Activated naive CD8-positive, alpha-beta T cell treated with anti-CD3 and anti-CD28 coated beads for 36 hours (primary cell): Measurements from ENCODE around the gene DRAP1. TPM values are rescaled to one million over a fixed set of nuclear protein-coding genes. Genes with fewer than 3 reads are reported as not detected.
"Not testable (repeated sequence)": the region's sequence is repeated elsewhere in the genome, so short reads cannot be mapped to it uniquely, and the experiment has no call there.

Experiments
- DNase-seq: peaks from one replicate; pipeline ENCODE4 v3.0.0; 2021
- H3K27ac Mint-ChIP-seq: one replicate; pipeline ENCODE4 v1.8.0; 2022; ENCODE audit warnings: mild to moderate bottlenecking, moderate library complexity, mixed read lengths
- H3K27me3 Mint-ChIP-seq: one replicate; pipeline ENCODE4 v1.8.0; 2022; ENCODE audit warnings: mild to moderate bottlenecking, mixed read lengths
- H3K36me3 Mint-ChIP-seq: one replicate; pipeline ENCODE4 v1.8.0; 2021; ENCODE audit warnings: mild to moderate bottlenecking, mixed read lengths
- H3K4me1 Mint-ChIP-seq: one replicate; pipeline ENCODE4 v1.8.0; 2021; ENCODE audit warnings: mixed read lengths
- H3K4me3 Mint-ChIP-seq: one replicate; pipeline ENCODE4 v1.8.0; 2022; ENCODE audit warnings: mild to moderate bottlenecking, moderate library complexity, mixed read lengths
- H3K9me3 Mint-ChIP-seq: one replicate; pipeline ENCODE4 v1.8.0; 2022; ENCODE audit warnings: mixed read lengths
- total RNA-seq, 2 experiments: library from RNA; stranded (reverse); gene quantifications; one replicate each; pipeline ENCODE4 v1.2.3, GENCODE V29; 2021

Gene DRAP1
- total RNA-seq, 2 experiments from 2014 or later, result 108 to 109 TPM

DNA sequence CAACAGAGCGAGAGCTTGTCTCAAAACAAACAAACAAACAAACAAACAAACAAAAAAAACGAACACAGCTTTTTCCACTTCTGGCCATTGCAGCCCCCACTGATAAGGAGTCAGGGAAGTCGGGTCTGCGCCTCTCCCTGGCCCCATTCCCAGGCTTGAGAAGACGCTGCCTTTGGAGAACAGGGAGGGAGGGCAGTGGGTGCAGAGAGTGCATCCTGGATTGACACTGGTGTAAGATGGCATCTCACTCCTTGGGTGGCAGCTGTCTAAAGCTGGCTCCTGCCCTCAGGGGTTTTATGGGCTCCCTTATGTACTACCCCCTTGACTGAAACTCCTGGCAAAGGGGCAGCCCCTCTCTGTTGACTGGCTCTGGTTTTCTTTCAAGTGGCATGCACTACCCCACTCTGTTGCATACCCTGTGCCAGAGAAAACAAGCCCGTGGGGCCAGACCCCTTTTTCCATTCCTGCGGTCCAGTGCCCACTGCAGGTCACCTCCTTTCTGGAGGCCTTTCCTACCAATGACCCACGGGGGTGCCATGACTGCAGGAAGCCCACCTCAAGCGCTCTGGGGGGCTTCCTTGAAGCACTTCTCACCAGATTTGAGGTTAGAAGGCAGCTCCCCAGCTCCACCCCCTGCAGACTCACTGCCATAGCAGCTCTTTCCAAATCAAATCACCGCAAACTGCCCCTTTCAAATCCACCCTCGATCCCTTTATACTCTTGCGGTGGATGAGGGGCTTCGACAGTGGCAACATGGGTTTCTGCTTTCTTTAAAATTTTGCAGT lies 12.7 kb downstream of the DRAP1 start:
- Mint-ChIP-seq H3K27ac (peak overlapping the region; percentile 60), H3K9me3 (no peaks in the 10 kb centered on the region), H3K4me1 (peaks cover 42% of the 10 kb centered on the region), H3K4me3 (no peak overlapping the region), H3K36me3 (peaks cover 2% of the 10 kb centered on the region), H3K27me3 (no peaks in the 10 kb centered on the region)
- DNase-seq, result no peak

GRCh38 chr11:65932558-65932919 lies 13.3 kb downstream of the DRAP1 start:
- DNase-seq, result no peak
- peak overlapping the region; percentile 60 for H3K27ac Mint-ChIP-seq
- no peak overlapping the region for H3K4me3 Mint-ChIP-seq
- no peaks in the 10 kb centered on the region for H3K9me3 Mint-ChIP-seq
- no peaks in the 10 kb centered on the region for H3K27me3 Mint-ChIP-seq
- H3K36me3 Mint-ChIP-seq, result no peaks in the 10 kb centered on the region
- peaks cover 37% of the 10 kb centered on the region for H3K4me1 Mint-ChIP-seq

DNA sequence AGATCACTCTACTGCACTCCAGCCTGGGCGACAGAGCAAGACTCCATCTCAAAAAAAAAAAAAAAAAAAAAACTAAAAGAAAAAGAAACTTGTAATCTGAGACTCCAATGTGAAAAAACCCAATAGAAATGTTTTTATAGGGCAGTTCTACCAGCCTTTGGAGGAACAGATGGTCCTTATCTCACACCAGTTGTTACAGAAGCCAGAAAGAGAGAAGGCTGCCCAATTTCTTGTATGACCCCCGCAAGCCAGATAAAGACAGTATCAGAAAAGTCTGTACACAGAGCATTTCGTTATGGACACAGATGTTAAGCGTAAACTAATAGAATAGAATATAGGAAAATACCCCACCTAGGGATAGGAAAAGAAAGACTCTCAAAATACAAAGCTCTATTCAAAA lies 14.8 kb downstream of the DRAP1 start:
- Mint-ChIP-seq H3K9me3 (no peaks in the 10 kb centered on the region), H3K36me3 (no peaks in the 10 kb centered on the region), H3K4me3 (no peak overlapping the region), H3K27ac (no peak overlapping the region), H3K27me3 (no peaks in the 10 kb centered on the region), H3K4me1 (peaks cover 23% of the 10 kb centered on the region)
- DNase-seq, result no peak

GRCh38 chr11:65937766-65938165 lies 18.5 kb downstream of the DRAP1 start:
- H3K9me3 Mint-ChIP-seq, result no peaks in the 10 kb centered on the region
- H3K4me1 Mint-ChIP-seq, result no peaks in the 10 kb centered on the region
- H3K4me3 Mint-ChIP-seq, result no peak overlapping the region
- no peaks in the 10 kb centered on the region for H3K36me3 Mint-ChIP-seq
- H3K27ac Mint-ChIP-seq, result no peak overlapping the region
- no peaks in the 10 kb centered on the region for H3K27me3 Mint-ChIP-seq
- no peak for DNase-seq

- H3K9me3 Mint-ChIP-seq, result no peaks in the 10 kb centered on the region
- H3K27me3 Mint-ChIP-seq, result no peaks in the 10 kb centered on the region
- H3K4me1 Mint-ChIP-seq, result no peaks in the 10 kb centered on the region
- no peak overlapping the region for H3K4me3 Mint-ChIP-seq
- no peaks in the 10 kb centered on the region for H3K36me3 Mint-ChIP-seq
- no peak overlapping the region for H3K27ac Mint-ChIP-seq
- no peak for DNase-seq
Observed at GRCh38 chr11:65941720-65942310, 22.6 kb downstream of the DRAP1 start.

- Mint-ChIP-seq H3K9me3 (no peaks in the 10 kb centered on the region), H3K27me3 (no peaks in the 10 kb centered on the region), H3K27ac (no peak overlapping the region), H3K4me1 (no peaks in the 10 kb centered on the region), H3K4me3 (no peak overlapping the region), H3K36me3 (no peaks in the 10 kb centered on the region)
- DNase-seq, result no peak
Observed at GRCh38 chr11:65942531-65942930, 23.3 kb downstream of the DRAP1 start.

GRCh38 chr11:65944191-65944590 lies 25.0 kb downstream of the DRAP1 start:
- Mint-ChIP-seq H3K9me3 (no peaks in the 10 kb centered on the region), H3K36me3 (no peaks in the 10 kb centered on the region), H3K4me1 (no peaks in the 10 kb centered on the region), H3K27me3 (no peaks in the 10 kb centered on the region), H3K27ac (no peak overlapping the region), H3K4me3 (no peak overlapping the region)
- no peak for DNase-seq

DNA sequence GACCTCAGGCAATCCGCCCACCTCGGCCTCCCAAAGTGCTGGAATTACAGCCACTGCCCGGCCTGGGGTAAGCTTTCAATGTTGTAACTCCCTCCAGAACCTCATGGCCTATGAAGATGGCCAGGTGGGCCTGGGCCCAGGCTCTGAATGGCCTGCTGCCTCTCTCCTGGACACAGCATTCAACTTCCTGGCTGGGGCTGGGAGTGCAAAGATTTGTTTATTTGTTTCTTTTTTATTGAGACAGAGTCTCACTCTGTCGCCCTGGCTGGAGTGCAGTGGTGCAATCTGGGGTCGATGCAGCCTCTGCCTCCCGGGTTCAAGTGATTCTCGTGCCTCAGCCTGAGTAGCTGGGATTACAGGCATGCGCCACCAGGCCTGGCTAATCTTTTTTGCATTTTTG lies 25.5 kb downstream of the DRAP1 start:
- H3K27ac Mint-ChIP-seq, result no peak overlapping the region
- no peak overlapping the region for H3K4me3 Mint-ChIP-seq
- H3K9me3 Mint-ChIP-seq, result no peaks in the 10 kb centered on the region
- no peaks in the 10 kb centered on the region for H3K36me3 Mint-ChIP-seq
- DNase-seq, result no peak
- H3K27me3 Mint-ChIP-seq, result no peaks in the 10 kb centered on the region
- H3K4me1 Mint-ChIP-seq, result no peaks in the 10 kb centered on the region

DNA sequence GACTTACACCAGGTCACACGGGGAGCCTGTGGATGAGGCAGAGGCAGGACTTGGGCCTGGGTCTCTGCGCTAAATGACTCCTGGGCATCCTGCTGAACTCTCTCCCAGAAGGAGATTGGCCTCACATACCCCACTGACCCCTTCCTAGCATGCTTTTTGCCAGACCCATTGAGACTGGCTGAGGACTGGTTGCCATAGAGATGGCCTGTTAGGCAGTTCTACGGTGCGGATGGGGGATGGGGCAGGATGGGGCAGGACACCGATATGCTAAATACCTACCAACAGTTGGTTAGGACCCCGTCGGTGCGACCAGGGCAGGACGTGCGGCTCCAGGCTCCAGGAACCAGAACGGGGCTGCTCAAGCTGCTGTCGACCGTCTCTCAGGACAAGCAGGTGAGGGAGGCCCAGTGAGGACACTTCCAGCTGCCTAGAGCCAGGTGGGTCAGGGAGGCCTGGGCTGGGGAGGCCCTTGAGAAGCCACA lies 26.2 kb downstream of the DRAP1 start, which contains the start of gene TSGA10IP:
TSGA10IP (plus strand) TSS at position 51 of the 482 bp plus-strand sequence; CDS start at position 247, 196 bp downstream.
- no peak for DNase-seq
- H3K9me3 Mint-ChIP-seq, result no peaks in the 10 kb centered on the region
- H3K4me1 Mint-ChIP-seq, result no peaks in the 10 kb centered on the region
- no peaks in the 10 kb centered on the region for H3K36me3 Mint-ChIP-seq
- H3K27me3 Mint-ChIP-seq, result no peaks in the 10 kb centered on the region
- no peak within 1 kb of the TSS for H3K4me3 Mint-ChIP-seq
- no peak within 1 kb of the TSS for H3K27ac Mint-ChIP-seq

DNA sequence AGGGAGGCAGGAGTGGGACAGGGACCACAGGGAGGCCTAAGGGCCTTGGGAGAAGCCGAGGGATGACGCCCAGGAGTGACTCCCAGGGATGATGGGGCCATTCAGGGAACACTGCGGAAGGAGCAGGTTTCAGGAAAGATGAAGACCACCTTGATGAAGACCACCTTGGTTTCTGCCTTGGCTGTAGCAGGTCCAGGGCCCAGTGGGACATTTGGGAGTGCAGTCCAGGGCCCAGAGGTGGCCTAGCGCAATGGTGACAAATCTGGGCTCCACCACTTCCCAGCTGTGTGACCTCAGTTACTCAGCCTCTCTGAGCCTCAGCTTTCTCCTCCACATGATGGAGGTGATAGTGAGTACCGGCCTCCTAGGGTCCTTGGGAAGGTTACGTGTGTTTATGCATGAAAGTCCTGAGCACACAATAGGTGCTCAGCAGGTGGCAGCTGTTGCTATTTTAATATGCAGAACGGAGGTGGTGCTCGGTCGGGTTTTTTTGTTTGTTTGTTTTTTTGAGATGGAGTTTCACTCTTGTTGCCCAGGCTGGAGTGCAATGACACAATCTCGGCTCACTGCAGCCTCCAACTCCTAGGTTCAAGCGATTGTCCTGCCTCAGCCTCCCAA lies 26.8 kb downstream of the DRAP1 start:
- H3K9me3 Mint-ChIP-seq, result no peaks in the 10 kb centered on the region
- DNase-seq, result no peak
- H3K27ac Mint-ChIP-seq, result no peak overlapping the region
- no peaks in the 10 kb centered on the region for H3K27me3 Mint-ChIP-seq
- no peaks in the 10 kb centered on the region for H3K4me1 Mint-ChIP-seq
- no peak overlapping the region for H3K4me3 Mint-ChIP-seq
- H3K36me3 Mint-ChIP-seq, result no peaks in the 10 kb centered on the region

DNA sequence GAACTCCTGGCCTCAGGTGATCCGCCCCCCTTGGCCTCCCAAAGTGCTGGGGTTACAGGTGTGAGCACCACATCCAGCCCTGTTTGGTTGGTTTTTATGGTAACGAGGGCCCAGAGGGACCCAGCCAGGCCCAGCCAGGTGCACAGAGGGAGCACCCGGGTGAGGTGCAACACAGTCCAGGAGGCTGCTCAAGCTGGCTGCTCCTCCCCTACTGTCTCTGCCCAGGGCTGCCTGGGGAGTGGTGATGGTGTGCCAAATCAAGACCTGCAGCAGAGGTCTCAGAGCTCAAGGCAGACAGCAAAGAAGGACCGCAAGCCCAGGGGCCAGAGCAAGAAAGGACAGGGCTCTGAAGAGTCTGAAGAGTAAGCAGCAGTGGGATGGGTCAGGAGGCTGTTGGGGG lies 27.4 kb downstream of the DRAP1 start:
- Mint-ChIP-seq H3K4me3 (no peak overlapping the region), H3K27ac (no peak overlapping the region), H3K27me3 (no peaks in the 10 kb centered on the region), H3K9me3 (no peaks in the 10 kb centered on the region), H3K36me3 (no peaks in the 10 kb centered on the region), H3K4me1 (no peaks in the 10 kb centered on the region)
- DNase-seq, result no peak

GRCh38 chr11:65947133-65947532 lies 27.9 kb downstream of the DRAP1 start:
- Mint-ChIP-seq H3K9me3 (no peaks in the 10 kb centered on the region), H3K4me3 (no peak overlapping the region), H3K27me3 (no peaks in the 10 kb centered on the region), H3K36me3 (no peaks in the 10 kb centered on the region), H3K27ac (no peak overlapping the region), H3K4me1 (no peaks in the 10 kb centered on the region)
- DNase-seq, result no peak

GRCh38 chr11:65947603-65948125 lies 28.4 kb downstream of the DRAP1 start:
- no peaks in the 10 kb centered on the region for H3K36me3 Mint-ChIP-seq

DNA sequence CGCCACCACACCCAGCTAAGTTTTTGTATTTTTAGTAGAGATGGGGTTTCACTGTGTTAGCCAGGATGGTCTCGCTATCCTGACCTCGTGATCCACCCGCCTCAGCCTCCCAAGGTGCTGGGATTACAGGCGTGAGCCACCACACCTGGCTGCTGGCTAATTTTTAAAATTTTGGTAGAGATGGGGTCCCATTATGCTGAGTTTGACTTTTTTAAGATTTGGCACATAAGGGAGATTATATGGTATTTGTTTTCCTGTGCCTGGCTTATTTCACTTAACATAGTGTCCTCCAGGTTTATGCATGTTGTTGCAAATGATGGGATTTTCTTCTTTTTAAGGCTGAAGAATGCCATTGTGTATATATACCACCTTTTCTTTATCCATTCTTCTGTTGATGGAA lies 31.5 kb downstream of the DRAP1 start:
- not testable (repeated sequence) for H3K36me3 Mint-ChIP-seq, H3K27ac Mint-ChIP-seq, H3K27me3 Mint-ChIP-seq, H3K9me3 Mint-ChIP-seq, H3K4me1 Mint-ChIP-seq, H3K4me3 Mint-ChIP-seq, DNase-seq

More at GRCh38 chr11:65947603-65948125, 28.4 kb downstream of the DRAP1 start:
- Mint-ChIP-seq H3K27ac (no peak overlapping the region), H3K27me3 (no peaks in the 10 kb centered on the region), H3K4me3 (no peak overlapping the region), H3K9me3 (no peaks in the 10 kb centered on the region), H3K4me1 (no peaks in the 10 kb centered on the region)
- DNase-seq, result no peak

DNA sequence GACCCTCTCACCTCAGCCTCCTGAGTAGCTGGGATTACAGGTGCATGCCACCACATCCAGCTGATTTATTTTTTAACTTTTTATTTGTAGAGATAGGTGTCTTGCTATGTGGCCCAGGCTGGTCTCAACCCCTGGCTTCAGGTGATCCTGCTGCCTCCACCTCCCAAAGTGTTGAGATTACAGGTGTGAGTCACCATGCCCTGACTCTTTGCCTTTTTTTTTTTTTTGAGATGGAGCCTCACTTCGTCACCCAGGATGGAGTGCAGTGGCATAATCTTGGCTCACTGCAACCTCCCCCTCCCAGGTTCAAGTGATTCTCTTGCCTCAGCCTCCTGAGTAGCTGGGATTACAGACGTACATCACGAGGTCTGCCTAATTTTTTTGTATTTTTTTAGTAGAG lies 32.4 kb downstream of the DRAP1 start:
- not testable (repeated sequence) for H3K27ac Mint-ChIP-seq, DNase-seq, H3K9me3 Mint-ChIP-seq

More for the DNA sequence above, 32.4 kb downstream of the DRAP1 start:
- H3K4me1 Mint-ChIP-seq, H3K36me3 Mint-ChIP-seq, H3K27me3 Mint-ChIP-seq, H3K4me3 Mint-ChIP-seq: not testable (repeated sequence)
